Measurements from ENCODE around the gene GPR15. TPM values are rescaled to one million over a fixed set of nuclear protein-coding genes. Genes with fewer than 3 reads are reported as not detected.
"Not testable (repeated sequence)": the region's sequence is repeated elsewhere in the genome, so short reads cannot be mapped to it uniquely, and the experiment has no call there.

GPR15 gene
- total and polyA plus RNA-seq, 5 donors: not detected

DNA sequence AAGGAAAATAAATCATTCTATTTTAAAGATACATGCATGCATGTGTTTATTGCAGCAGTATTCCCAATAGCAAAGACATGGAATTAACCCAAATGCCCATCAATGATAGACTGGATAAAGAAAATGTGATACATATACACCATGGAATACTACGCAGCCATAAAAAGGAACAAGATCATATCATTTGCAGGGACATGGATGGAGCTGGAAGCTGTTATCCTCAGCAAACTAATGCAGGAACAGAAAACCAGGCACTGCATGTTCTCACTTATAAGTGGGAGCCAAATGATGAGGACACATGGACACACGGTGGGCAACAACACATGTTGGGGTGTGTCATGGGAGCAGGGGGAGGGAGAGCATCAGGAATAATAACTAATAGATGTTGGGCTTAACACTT lies 28.0 kb downstream of the GPR15 start:
- H3K4me1 ChIP-seq (ENCODE audit: control insufficient read depth, insufficient read depth, low read length); DNase-seq; H3K4me3 ChIP-seq (ENCODE audit: low read length); ATAC-seq; H3K9me3 ChIP-seq (ENCODE audit: control insufficient read depth, low read length); H3K27me3 ChIP-seq (ENCODE audit: control insufficient read depth, insufficient read depth); intact Hi-C loops (cut with DNase I); H3K27ac ChIP-seq (ENCODE audit: low read length): not testable (repeated sequence)
- 95% methylated on average over 2 of the region's 2 CpGs for WGBS

DNA sequence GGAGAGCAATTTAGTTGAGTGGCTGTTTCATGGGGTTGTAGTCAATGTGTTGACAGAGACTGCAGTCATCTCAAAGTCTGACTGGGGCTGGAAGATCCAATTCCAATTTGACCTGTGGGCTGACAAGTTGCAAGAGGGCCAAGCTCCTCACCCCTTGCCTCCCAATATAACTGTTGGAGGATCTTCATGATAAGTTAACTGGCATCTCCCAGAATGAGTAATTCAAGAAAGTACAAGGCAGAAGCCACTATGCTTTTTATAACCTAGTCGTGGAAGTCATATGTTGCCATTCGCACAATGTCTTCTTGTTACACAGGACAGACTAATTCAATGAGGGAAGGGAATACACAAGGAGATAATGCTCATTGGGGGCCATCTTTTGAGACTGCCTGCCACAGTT lies 29.1 kb downstream of the GPR15 start:
- intact Hi-C loops (cut with DNase I): no loop called here
- no peaks in the 10 kb centered on the region for H3K4me1 ChIP-seq (ENCODE audit: control insufficient read depth, insufficient read depth, low read length)
- no peaks in the 10 kb centered on the region for H3K27me3 ChIP-seq (ENCODE audit: control insufficient read depth, insufficient read depth)
- H3K9me3 ChIP-seq (ENCODE audit: control insufficient read depth, low read length): no peaks in the 10 kb centered on the region
- DNase-seq (no peak), ATAC-seq (no peak)
- 90% methylated on average over 2 of the region's 2 CpGs for WGBS
- H3K27ac ChIP-seq (ENCODE audit: low read length): no peak overlapping the region
- H3K4me3 ChIP-seq (ENCODE audit: low read length): no peak overlapping the region

DNA sequence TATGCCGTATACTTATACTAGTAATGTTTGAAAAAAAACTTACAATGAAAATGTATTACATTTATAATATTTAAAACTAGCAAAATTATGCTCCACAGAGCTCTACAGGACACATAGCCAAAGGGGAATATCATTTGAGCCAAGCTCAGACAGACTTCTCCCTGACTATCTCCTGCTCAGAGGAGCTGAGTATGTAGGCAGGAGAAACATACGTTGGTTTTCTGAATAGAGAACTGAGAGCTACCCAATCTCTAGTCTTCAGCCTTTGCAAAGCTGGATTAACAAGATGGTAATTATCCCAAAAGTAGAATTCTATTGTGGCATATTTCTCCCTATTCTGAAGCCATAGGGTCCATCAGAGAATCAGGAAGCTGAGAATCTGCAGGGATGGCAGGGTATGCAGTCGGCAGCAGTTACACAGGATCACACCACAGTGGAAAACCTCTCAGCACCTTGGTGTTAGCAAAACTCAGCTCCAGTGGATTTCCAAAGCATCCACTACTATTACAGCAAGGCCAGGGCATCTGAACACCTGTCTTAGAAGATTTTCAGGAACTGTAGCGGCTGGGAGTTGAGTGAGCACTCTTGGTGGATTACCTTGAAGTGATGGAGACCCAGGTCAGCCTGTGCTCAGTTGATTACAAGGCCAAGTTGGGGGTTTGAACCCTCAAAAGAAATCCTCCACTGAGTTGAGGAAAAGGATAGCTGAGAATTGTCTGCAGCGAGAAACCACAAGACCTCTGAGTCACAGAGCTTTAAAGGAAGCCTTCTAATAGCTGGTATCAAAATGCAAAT lies 30.1 kb downstream of the GPR15 start:
- Histone ChIP-seq H3K4me3 (ENCODE audit: low read length) (no peak overlapping the region), H3K27me3 (ENCODE audit: control insufficient read depth, insufficient read depth) (no peaks in the 10 kb centered on the region), H3K4me1 (ENCODE audit: control insufficient read depth, insufficient read depth, low read length) (no peaks in the 10 kb centered on the region), H3K9me3 (ENCODE audit: control insufficient read depth, low read length) (no peaks in the 10 kb centered on the region), H3K27ac (ENCODE audit: low read length) (no peak overlapping the region)
- no peak for ATAC-seq
- DNase-seq: no peak
- intact Hi-C loops (cut with DNase I): no loop called here
- 83% methylated on average over 5 of the region's 5 CpGs for WGBS

DNA sequence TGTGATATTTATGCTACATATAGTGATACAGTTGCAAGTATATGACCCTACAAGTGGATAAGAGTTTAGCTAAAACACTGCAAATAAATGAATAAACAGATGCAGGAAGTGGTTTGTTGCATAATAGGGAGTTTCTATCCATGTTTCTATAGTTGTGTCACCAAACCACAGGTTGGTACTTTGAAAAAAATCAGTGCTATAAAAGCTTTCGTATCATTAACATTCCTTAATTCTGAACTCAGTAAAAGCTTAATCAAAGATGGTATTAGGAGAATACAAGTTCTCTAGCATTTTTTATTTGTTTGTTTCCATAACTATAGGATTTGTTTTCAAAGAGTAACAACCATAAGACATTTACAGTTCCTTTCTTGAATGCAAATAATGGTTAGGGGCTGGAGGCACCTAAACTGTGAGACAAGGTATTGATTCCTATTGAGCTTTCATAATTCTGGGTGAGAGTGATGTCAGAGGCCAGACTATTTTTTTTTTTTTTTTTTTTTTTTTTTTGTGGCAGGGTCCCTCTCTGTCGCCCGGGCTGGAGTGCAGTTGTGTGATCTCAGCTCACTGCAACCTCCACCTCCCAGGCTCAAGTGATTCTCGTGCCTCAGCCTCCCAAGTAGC lies 32.0 kb downstream of the GPR15 start:
- ATAC-seq (no peak), DNase-seq (no peak)
- no peak overlapping the region for H3K4me3 ChIP-seq (ENCODE audit: low read length)
- H3K4me1 ChIP-seq (ENCODE audit: control insufficient read depth, insufficient read depth, low read length): no peaks in the 10 kb centered on the region
- 74% methylated on average over 4 of the region's 4 CpGs for WGBS
- intact Hi-C loops (cut with DNase I): no loop called here
- no peaks in the 10 kb centered on the region for H3K9me3 ChIP-seq (ENCODE audit: control insufficient read depth, low read length)
- H3K27me3 ChIP-seq (ENCODE audit: control insufficient read depth, insufficient read depth): no peaks in the 10 kb centered on the region
- no peak overlapping the region for H3K27ac ChIP-seq (ENCODE audit: low read length)

DNA sequence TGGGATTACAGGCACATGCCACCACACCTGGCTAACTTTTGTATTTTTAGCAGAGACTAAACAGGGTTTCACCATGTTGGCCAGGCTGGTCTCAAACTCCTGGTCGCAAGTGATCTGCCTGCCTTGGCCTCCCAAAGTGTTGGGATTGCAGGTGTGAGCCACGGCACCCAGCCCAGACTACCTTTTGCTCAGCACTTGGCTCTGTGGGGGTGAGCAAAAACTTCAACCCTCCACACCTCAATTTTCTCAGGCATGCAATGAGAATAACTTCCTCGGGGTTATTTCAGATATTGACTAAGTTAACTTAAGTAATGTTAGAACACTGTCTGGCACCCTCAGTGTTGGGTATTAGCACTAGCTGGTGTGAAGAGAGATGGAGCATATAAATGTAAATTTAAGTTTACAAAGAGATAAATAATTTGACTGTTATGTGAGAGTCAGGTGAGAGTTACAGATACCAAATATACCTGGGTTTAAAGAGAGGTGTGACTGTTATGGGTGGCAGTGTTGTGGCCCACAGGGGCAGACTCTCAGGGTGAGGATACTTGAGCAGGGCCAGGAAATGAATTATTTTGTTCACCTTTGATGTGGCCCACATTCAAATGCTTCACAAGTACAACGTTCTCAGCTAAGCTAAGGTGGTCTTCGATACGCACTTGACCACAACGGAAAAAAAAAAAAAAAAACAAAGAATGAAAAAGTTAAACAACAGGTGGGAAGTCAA lies 32.7 kb downstream of the GPR15 start:
- H3K4me3 ChIP-seq (ENCODE audit: low read length): no peak overlapping the region
- H3K4me1 ChIP-seq (ENCODE audit: control insufficient read depth, insufficient read depth, low read length): no peaks in the 10 kb centered on the region
- intact Hi-C loops (cut with DNase I): no loop called here
- DNase-seq: no peak
- ATAC-seq: no peak
- 76% methylated on average over 7 of the region's 7 CpGs for WGBS
- H3K9me3 ChIP-seq (ENCODE audit: control insufficient read depth, low read length): no peaks in the 10 kb centered on the region
- no peaks in the 10 kb centered on the region for H3K27me3 ChIP-seq (ENCODE audit: control insufficient read depth, insufficient read depth)
- H3K27ac ChIP-seq (ENCODE audit: low read length): no peak overlapping the region

DNA sequence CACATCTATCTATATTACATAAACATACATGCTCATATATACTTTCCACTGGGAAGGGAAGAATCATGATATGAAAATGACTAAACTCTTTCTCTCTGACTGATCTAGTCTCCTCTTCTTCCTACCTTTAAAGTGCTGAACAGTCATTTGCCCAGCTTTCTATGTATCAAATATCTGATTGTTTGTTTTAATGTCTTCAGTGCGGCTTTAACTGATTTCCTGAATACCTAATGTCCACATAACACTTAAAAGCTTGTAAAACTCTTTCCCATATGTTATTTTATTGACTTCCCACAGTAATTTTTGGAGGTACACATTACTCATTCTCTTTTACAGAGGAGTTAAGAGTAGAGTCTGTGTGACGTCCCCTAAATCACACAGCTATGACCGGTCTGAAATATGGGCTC lies 33.5 kb downstream of the GPR15 start:
- no peak overlapping the region for H3K4me3 ChIP-seq (ENCODE audit: low read length)
- no peak overlapping the region for H3K27ac ChIP-seq (ENCODE audit: low read length)
- no peaks in the 10 kb centered on the region for H3K4me1 ChIP-seq (ENCODE audit: control insufficient read depth, insufficient read depth, low read length)
- intact Hi-C loops (cut with DNase I): no loop called here
- H3K27me3 ChIP-seq (ENCODE audit: control insufficient read depth, insufficient read depth): no peaks in the 10 kb centered on the region
- DNase-seq: no peak
- ATAC-seq: no peak
- WGBS: 59% methylated on average over 3 of the region's 3 CpGs
- H3K9me3 ChIP-seq (ENCODE audit: control insufficient read depth, low read length): no peaks in the 10 kb centered on the region

DNA sequence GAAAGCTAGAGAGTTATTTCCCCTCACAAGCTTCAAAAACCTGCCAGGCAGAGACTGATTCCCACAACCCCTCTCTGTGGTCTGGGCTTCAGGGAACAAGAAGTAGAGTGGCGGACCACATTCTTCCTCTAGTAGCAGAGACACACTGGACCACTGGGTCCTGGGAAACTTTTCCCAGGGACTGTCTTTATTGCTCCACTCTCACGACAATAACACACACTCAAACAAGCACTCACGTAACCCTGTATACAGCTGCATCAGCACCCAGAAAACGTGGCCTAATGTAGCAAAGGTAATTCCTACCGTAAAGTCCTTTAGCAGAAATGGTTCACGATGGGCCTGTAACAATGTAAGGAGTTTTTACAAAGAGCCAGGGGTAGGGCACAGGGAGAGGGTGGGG lies 34.1 kb downstream of the GPR15 start:
- 84% methylated on average over 6 of the region's 6 CpGs for WGBS
- no peak overlapping the region for H3K4me3 ChIP-seq (ENCODE audit: low read length)
- no peaks in the 10 kb centered on the region for H3K27me3 ChIP-seq (ENCODE audit: control insufficient read depth, insufficient read depth)
- no peak for ATAC-seq
- intact Hi-C loops (cut with DNase I): no loop called here
- no peaks in the 10 kb centered on the region for H3K9me3 ChIP-seq (ENCODE audit: control insufficient read depth, low read length)
- no peaks in the 10 kb centered on the region for H3K4me1 ChIP-seq (ENCODE audit: control insufficient read depth, insufficient read depth, low read length)
- no peak overlapping the region for H3K27ac ChIP-seq (ENCODE audit: low read length)
- no peak for DNase-seq

DNA sequence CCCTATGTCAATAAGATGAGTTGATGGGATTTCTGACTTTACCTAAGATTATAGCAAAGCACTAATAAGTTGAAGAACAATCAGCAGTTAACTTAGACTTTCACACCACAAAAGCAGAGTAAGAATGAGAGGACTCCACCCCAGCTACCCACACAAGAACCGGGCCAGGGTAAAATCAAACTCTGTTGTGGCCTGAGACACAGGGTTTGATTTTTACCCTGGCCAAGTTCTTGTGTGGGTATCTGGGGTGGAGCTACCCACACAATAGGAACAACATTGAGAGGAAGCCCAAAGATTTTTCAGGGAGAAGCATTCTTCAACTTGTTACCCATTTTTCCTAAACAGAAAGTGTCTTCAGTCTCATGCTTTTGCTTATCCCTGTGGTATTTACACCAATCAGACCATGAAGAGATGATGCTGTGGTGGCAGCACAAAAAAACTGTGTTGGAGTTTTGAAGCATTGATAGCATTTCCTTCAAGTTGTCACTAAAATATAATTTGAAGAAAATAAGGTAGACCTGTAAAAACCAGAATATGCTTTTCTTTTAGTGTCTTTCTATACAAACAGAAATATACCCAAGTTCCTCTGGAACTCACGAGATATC lies 36.0 kb downstream of the GPR15 start:
- Histone ChIP-seq H3K4me3 (ENCODE audit: low read length) (no peak overlapping the region), H3K4me1 (ENCODE audit: control insufficient read depth, insufficient read depth, low read length) (no peaks in the 10 kb centered on the region), H3K27ac (ENCODE audit: low read length) (no peak overlapping the region), H3K9me3 (ENCODE audit: control insufficient read depth, low read length) (no peaks in the 10 kb centered on the region), H3K27me3 (ENCODE audit: control insufficient read depth, insufficient read depth) (no peaks in the 10 kb centered on the region)
- intact Hi-C loops (cut with DNase I): no loop called here
- WGBS: 82% methylated on average over 2 of the region's 2 CpGs
- ATAC-seq (no peak), DNase-seq (no peak)

DNA sequence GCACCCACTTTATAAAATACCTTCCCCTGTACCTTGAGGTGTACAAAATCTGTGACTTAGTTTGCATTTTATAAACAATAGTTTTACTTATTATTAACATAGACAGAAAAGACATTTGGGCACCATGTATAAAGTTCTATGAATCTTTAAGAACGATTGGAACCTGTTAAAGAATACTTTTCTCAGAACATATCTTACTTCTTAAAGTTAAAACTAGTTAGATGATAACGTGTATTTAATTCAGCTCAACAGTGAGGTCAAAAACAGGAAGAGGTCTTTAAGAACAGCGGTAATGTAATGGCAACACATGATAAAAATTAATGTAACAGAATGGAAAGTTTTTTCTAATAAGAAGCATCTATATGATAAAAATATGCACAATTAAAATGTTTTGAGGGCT lies 36.6 kb downstream of the GPR15 start:
- no peaks in the 10 kb centered on the region for H3K27me3 ChIP-seq (ENCODE audit: control insufficient read depth, insufficient read depth)
- WGBS: 62% methylated on average over 3 of the region's 3 CpGs
- H3K9me3 ChIP-seq (ENCODE audit: control insufficient read depth, low read length): no peaks in the 10 kb centered on the region
- H3K4me1 ChIP-seq (ENCODE audit: control insufficient read depth, insufficient read depth, low read length): no peaks in the 10 kb centered on the region
- DNase-seq (no peak), ATAC-seq (no peak)
- no peak overlapping the region for H3K27ac ChIP-seq (ENCODE audit: low read length)
- no peak overlapping the region for H3K4me3 ChIP-seq (ENCODE audit: low read length)
- intact Hi-C loops (cut with DNase I): no loop called here

DNA sequence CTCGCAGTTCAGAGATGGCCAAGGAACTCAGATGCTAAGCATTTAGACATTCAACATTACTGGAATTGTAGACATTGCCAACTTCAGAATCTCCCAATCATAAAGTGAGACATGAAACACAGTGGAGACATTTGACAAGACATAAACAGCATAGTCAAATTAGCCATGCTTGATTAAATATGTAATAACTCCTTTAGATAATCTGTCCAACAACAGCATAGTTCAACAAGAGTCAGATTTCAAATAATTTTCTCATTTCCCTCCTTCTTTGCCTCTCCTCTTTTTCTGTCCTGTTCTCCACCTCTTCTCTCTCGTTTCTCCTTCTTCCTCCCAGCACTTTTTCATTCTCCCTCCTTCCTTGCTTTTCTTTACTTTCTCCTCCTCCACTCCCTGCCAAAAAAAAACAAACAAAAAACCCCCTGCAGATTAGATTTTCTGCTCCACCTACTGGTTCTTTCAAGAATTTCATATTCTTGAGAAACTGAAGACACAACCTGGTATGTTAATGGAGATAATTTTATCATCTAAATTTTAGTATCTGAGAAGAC lies 41.5 kb downstream of the GPR15 start:
- Histone ChIP-seq H3K4me3 (ENCODE audit: low read length) (no peak overlapping the region), H3K9me3 (ENCODE audit: control insufficient read depth, low read length) (no peaks in the 10 kb centered on the region), H3K27me3 (ENCODE audit: control insufficient read depth, insufficient read depth) (no peaks in the 10 kb centered on the region), H3K27ac (ENCODE audit: low read length) (no peak overlapping the region), H3K4me1 (ENCODE audit: control insufficient read depth, insufficient read depth, low read length) (no peaks in the 10 kb centered on the region)
- intact Hi-C loops (cut with DNase I): no loop called here
- no peak for DNase-seq
- WGBS: 41% methylated on average over 2 of the region's 2 CpGs
- no peak for ATAC-seq

DNA sequence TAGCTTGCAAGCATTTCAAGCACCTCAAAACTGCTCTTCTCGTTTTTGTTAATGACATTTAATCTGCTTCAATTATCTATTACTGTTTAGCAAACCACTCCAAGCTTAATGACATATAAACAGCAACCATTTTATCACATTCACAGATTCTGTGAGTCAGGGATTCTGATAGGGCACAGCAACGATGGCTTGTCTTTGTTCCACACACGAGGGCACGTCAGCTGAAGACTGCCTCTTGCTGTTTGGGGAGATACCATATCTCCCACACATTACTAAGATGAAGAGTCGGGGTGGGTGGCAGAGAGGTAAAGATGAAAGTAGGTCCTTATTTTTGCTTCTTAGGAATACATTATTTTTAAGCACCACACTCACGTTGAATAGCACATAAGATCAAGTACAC lies 42.4 kb downstream of the GPR15 start:
- no peaks in the 10 kb centered on the region for H3K9me3 ChIP-seq (ENCODE audit: control insufficient read depth, low read length)
- 47% methylated on average over 6 of the region's 6 CpGs for WGBS

More for the DNA sequence above, 42.4 kb downstream of the GPR15 start:
- DNase-seq (no peak), ATAC-seq (no peak)
- H3K4me1 ChIP-seq (ENCODE audit: control insufficient read depth, insufficient read depth, low read length): no peaks in the 10 kb centered on the region
- no peak overlapping the region for H3K27ac ChIP-seq (ENCODE audit: low read length)
- intact Hi-C loops (cut with DNase I): no loop called here
- H3K4me3 ChIP-seq (ENCODE audit: low read length): no peak overlapping the region
- H3K27me3 ChIP-seq (ENCODE audit: control insufficient read depth, insufficient read depth): no peaks in the 10 kb centered on the region
